Prostate gland (tissue), 2 donors: ENCODE results near the gene CLEC16A. TPM values are rescaled to one million over a fixed set of nuclear protein-coding genes. Genes with fewer than 3 reads are reported as not detected.

Experiments used
- DNase-seq: peaks from one replicate; pipeline ENCODE4 v3.0.0-alpha.2; 2019; ENCODE audit warnings: low spot score
- H3K27ac ChIP-seq, 2 donors: fragments of 200-600 bp; sonication (generic); 2 replicates each; pipeline ENCODE4 v1.5.1; 2017 to 2019
- H3K27me3 ChIP-seq: fragments of 200-600 bp; sonication (generic); replicated peaks from 2 replicates; pipeline ENCODE4 v1.5.1; 2019; ENCODE audit not compliant: insufficient read depth
- H3K36me3 ChIP-seq, 2 donors: fragments of 200-600 bp; sonication (generic); 1 replicate in 1 of 2; 2 replicates in 1 of 2; pipeline versions ENCODE4 v1.5.1 to v1.8.1; 2017 to 2019
- H3K4me1 ChIP-seq: fragments of 200-600 bp; sonication (generic); replicated peaks from 2 replicates; pipeline ENCODE4 v1.5.1; 2019
- H3K4me3 ChIP-seq, 2 donors: fragments of 200-600 bp; sonication (generic); 2 replicates each; pipeline ENCODE4 v1.5.1; 2017 to 2019
- H3K9me3 ChIP-seq: fragments of 200-600 bp; sonication (generic); 2 replicates; pipeline ENCODE4 v1.5.1; 2017
- POLR2A ChIP-seq: fragments of 450-650 bp; IDR thresholded peaks from one replicate; pipeline ENCODE4 v1.6.1; 2016; ENCODE audit warnings: antibody characterized with exemption, mild to moderate bottlenecking
- POLR2AphosphoS5 ChIP-seq: sonication (generic); formaldehyde crosslinking; IDR thresholded peaks from one replicate; pipeline ENCODE4 v1.6.1; 2017; ENCODE audit warnings: antibody characterized with exemption
- WGBS: methylation state at CpG from one replicate; pipeline ENCODE4 v1.1.5; 2018; 5-methylcytosine and 5-hydroxymethylcytosine counted together
- intact Hi-C: fragments of 100-400 bp; cut with DNase I; formaldehyde crosslinking; loops from one replicate; pipeline ENCODE4 v1.14.2; 2022
- total RNA-seq, 2 donors: library from RNA; depleted of rRNA; stranded (reverse); fragments of >200 nt; gene quantifications; one replicate each; pipeline ENCODE4 v1.1.0, GENCODE V29; 2016
- TF ChIP-seq, protein P1 (sequence below), 4 experiments: fragments of 200-600 bp in 2 of 4; fragments of 450-650 bp in 2 of 4; sonication (generic) in 2 of 4; IDR thresholded peaks; 1 replicate in 3 of 4; 2 replicates in 1 of 4; pipeline ENCODE4 v1.5.1; 2016 to 2019; ENCODE audit warnings: antibody characterized with exemption in 4 of 4, mild to moderate bottlenecking in 2 of 4, moderate library complexity in 2 of 4

Gene CLEC16A
- total RNA-seq, 2 donors from 2014 or later = 26.1 to 52.2 TPM

DNA sequence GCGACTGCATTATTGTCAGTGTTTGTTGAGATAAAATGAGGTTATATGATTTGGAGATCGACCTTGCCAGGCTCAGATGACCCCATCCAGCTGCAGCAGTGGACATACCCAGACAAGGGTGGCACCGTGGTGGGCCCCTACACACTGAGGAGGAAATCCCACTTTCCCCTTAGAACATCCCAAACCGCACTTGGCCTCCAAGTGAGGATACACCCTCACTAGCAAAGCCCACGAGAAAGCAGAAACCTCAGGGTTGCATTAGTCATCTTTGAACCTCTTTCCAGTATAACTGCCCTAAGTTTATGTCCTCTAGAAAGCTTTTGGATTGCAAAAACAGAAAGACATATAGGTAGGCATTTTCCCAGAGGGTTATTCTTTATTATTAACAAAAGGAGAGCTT, 101.5 kb downstream of the CLEC16A start:
- Histone ChIP-seq H3K4me1 (no peaks in the 10 kb centered on the region), H3K27ac (no peak overlapping the region), H3K27me3 (no peaks in the 10 kb centered on the region), H3K4me3 (no peak overlapping the region), H3K9me3 (no peaks in the 10 kb centered on the region), H3K36me3 (no peaks in the 10 kb centered on the region)
- intact Hi-C loops = no loop called here
- WGBS = 82% methylated on average over 5 of the region's 5 CpGs
- no peak for DNase-seq
- TF ChIP-seq, protein P1, sequence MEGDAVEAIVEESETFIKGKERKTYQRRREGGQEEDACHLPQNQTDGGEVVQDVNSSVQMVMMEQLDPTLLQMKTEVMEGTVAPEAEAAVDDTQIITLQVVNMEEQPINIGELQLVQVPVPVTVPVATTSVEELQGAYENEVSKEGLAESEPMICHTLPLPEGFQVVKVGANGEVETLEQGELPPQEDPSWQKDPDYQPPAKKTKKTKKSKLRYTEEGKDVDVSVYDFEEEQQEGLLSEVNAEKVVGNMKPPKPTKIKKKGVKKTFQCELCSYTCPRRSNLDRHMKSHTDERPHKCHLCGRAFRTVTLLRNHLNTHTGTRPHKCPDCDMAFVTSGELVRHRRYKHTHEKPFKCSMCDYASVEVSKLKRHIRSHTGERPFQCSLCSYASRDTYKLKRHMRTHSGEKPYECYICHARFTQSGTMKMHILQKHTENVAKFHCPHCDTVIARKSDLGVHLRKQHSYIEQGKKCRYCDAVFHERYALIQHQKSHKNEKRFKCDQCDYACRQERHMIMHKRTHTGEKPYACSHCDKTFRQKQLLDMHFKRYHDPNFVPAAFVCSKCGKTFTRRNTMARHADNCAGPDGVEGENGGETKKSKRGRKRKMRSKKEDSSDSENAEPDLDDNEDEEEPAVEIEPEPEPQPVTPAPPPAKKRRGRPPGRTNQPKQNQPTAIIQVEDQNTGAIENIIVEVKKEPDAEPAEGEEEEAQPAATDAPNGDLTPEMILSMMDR (IDR thresholded peaks at IDR 0.05) = no peak
- no peak for TF ChIP-seq POLR2A
- no peak for TF ChIP-seq POLR2AphosphoS5

DNA sequence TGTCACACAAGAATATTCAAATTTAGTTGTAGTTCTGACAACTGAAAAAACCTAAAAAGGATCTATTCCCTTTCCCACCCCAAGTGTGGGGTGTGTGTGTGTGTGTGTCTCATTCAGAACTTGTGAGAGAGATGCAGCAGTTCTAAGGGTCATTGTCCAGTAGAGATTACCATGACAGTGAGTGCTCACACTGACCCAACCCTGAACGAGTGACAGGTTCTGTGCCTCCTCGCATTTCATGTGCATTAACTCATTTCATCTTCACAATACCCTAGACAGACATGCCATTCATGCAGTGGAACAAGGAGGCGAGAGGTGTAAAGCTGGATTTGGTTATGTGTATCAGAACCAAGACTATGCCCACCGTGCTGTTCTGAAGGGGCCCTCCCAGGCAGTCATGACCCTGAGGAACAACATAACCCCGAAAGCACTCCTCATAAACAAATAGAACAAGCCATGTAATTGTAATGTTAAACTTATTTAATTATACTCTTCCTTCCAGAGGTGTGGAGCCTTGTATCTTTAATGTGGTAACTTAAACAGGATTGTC, 102.1 kb downstream of the CLEC16A start:
- intact Hi-C loops = no loop called here
- no peaks in the 10 kb centered on the region for H3K27me3 ChIP-seq
- H3K9me3 ChIP-seq = no peaks in the 10 kb centered on the region
- H3K4me1 ChIP-seq = no peaks in the 10 kb centered on the region
- 62% methylated on average over 5 of the region's 5 CpGs for WGBS
- H3K4me3 ChIP-seq = no peak overlapping the region
- TF ChIP-seq POLR2AphosphoS5 = no peak
- TF ChIP-seq POLR2A = no peak
- TF ChIP-seq, protein P1 (IDR thresholded peaks at IDR 0.05) = no peak
- no peaks in the 10 kb centered on the region for H3K36me3 ChIP-seq
- no peak for DNase-seq
- H3K27ac ChIP-seq = no peak overlapping the region

DNA sequence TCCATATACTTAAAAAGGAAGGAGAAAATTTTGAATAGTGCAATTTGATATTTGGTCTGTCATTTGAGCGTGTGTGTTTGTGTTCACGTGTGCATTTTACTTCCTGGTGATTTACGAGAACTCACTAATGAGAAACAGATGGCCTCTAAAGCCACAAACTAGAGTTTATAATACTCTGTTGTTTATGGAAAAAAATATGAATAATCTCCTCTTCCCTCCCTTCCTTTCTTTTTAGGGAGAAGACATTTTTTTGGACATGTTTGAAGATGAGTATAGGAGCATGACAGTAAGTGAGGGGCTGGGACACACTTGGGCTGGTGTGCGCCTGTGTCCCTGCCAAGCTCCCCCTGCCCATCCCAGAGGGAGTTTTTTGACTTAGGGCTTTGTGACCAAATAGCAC, 102.7 kb downstream of the CLEC16A start:
- WGBS = 54% methylated on average over 4 of the region's 4 CpGs
- intact Hi-C loops = no loop called here
- H3K27ac ChIP-seq = peak overlapping the region in 1 of 2 donors; percentile 39
- H3K36me3 ChIP-seq = no peaks in the 10 kb centered on the region
- no peak for DNase-seq
- no peaks in the 10 kb centered on the region for H3K9me3 ChIP-seq
- no peaks in the 10 kb centered on the region for H3K27me3 ChIP-seq
- TF ChIP-seq POLR2AphosphoS5 (peak; percentile 57), POLR2A (no peak)
- TF ChIP-seq, protein P1 (IDR thresholded peaks at IDR 0.05) = no peak
- H3K4me1 ChIP-seq = no peaks in the 10 kb centered on the region
- H3K4me3 ChIP-seq = no peak overlapping the region

DNA sequence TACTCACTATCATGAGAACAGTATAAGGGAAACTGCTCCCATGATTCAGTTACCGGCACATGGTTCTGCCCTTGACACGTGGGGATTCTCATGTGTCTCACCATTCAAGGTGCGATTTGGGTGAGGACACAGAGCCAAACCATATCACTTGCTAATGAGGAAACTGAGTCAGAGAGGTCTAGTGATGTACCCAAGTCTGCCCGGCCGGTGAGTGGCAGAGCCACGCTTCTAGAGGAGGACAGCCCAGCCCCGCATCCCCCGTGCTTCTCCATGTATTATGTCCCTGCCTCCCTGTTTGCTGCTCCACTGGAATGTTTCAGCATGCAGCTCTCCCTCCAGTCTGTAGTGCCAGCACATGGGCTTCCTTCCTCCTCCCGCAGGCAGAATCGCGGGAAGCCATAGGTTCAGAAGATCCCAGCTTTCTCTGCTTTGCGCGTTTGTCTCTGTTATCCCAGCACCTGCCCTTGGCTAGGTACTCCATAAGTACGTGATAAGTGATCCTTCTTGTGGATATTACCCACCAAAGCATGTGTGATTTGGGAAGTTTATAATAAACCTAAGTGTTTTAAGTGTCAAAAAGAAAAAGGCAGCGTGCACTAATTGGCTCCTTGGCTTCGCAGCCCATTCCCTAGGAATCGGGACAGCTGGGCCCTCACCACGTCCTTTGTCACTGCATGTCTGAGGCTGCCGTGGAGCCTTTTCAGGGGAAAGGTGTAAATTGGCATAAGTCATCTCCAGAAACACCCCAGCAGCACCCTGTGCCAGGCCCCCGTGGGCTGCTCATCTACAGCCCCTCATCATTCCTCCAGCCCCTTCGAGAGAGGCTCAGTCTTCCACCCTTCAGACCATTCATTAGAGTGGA, 103.8 kb downstream of the CLEC16A start:
- Histone ChIP-seq H3K36me3 (peaks cover 0 to 5% of the 10 kb centered on the region in 2 donors), H3K4me1 (no peaks in the 10 kb centered on the region), H3K27ac (peak overlapping the region in 1 of 2 donors; percentile 39), H3K27me3 (no peaks in the 10 kb centered on the region), H3K9me3 (no peaks in the 10 kb centered on the region), H3K4me3 (no peak overlapping the region)
- WGBS = 82% methylated on average over 21 of the region's 21 CpGs
- TF ChIP-seq, protein P1 (IDR thresholded peaks at IDR 0.05) = no peak
- TF ChIP-seq POLR2A (no peak), POLR2AphosphoS5 (no peak)
- intact Hi-C loops = no loop called here
- no peak for DNase-seq
